Endothelial cell of umbilical vein (primary cell): ENCODE results near the gene LHPP. TPM values are rescaled to one million over a fixed set of nuclear protein-coding genes. Genes with fewer than 3 reads are reported as not detected.

Source experiments
- BruUV-seq: library from RNA; stranded (reverse); fragments of 400-500 nt; replicated peaks from 2 replicates; lab custom pipeline; 2021; lab: Mats Ljungman, UMichigan
- CTCF ChIA-PET: fragments of 300-600, 350-600 bp; sonication (Branson Sonifier 250); formaldehyde crosslinking; loops from one replicate; lab custom pipeline; 2021; ENCODE audit warnings: antibody characterized with exemption, inconsistent platforms; lab: Charles Lee
- POLR2A ChIA-PET: fragments of 300-600, 350-600 bp; sonication (Branson Sonifier 250); formaldehyde crosslinking; loops from one replicate; lab custom pipeline; 2021; ENCODE audit warnings: antibody characterized with exemption, inconsistent platforms; lab: Charles Lee
- DNase-seq: peaks from one replicate; pipeline ENCODE4 v3.0.0-alpha.2; 2011; ENCODE audit warnings: low read depth, low spot score
- FAIRE-seq: peaks from 2 replicates; lab custom pipeline; 2011; peaks lifted over from hg19 to GRCh38; lab: Jason Lieb, UNC
- H2AFZ ChIP-seq: 2 replicates; pipeline ENCODE4 v1.6.0; 2012; ENCODE audit warnings: low read depth, low read length, control low read depth, inconsistent platforms
- H3K27ac ChIP-seq: 2 replicates; pipeline ENCODE4 v1.5.1; 2011; ENCODE audit warnings: low read depth, mild to moderate bottlenecking, control low read depth, low read length, moderate library complexity; ENCODE audit not compliant: insufficient read depth
- H3K27me3 ChIP-seq, 2 experiments: 2 replicates each; pipeline versions ENCODE4 v1.6.0 to v1.6.1; 2011; ENCODE audit warnings: low read length in 2 of 2, mixed read lengths in 1 of 2; ENCODE audit not compliant: control insufficient read depth in 2 of 2, insufficient read depth in 2 of 2
- H3K36me3 ChIP-seq, 2 experiments: 2 replicates in 1 of 2; 3 replicates in 1 of 2; pipeline ENCODE4 v1.5.1; 2011; ENCODE audit warnings: low read length in 2 of 2, mild to moderate bottlenecking in 1 of 2, moderate library complexity in 1 of 2; ENCODE audit not compliant: control insufficient read depth in 2 of 2, insufficient read depth in 2 of 2; ENCODE audit errors: extremely low read depth in 1 of 2
- H3K4me1 ChIP-seq: 3 replicates; pipeline ENCODE4 v1.5.1; 2011; ENCODE audit warnings: mild to moderate bottlenecking, low read length; ENCODE audit not compliant: control insufficient read depth, insufficient read depth; ENCODE audit errors: extremely low read depth
- H3K4me2 ChIP-seq: 2 replicates; pipeline ENCODE4 v1.6.1; 2011; ENCODE audit warnings: low read length, control low read depth, mixed read lengths; ENCODE audit not compliant: insufficient read depth
- H3K4me3 ChIP-seq, 3 experiments: fragments of 200-600 bp in 1 of 3; sonication (generic), shearing (Covaris generic) in 1 of 3; replicated peaks in 1 of 3; 2 replicates each; pipeline ENCODE4 v1.5.1; 2011 to 2016; ENCODE audit warnings: control low read depth in 3 of 3, low read length in 3 of 3, mild to moderate bottlenecking in 2 of 3, inconsistent platforms in 1 of 3, low read depth in 1 of 3, moderate library complexity in 1 of 3; ENCODE audit not compliant: insufficient read depth in 1 of 3
- H3K79me2 ChIP-seq: 2 replicates; pipeline ENCODE4 v1.6.0; 2012; ENCODE audit warnings: low read length, inconsistent platforms; ENCODE audit not compliant: control insufficient read depth, insufficient read depth
- H3K9ac ChIP-seq: replicated peaks from 2 replicates; pipeline ENCODE3; 2011; ENCODE audit warnings: low read length, control low read depth; ENCODE audit not compliant: insufficient read depth; ENCODE audit errors: extremely low read depth
- H3K9me1 ChIP-seq: replicated peaks from 3 replicates; pipeline ENCODE4 v1.6.0; 2011; ENCODE audit warnings: mild to moderate bottlenecking, low read length; ENCODE audit not compliant: control insufficient read depth, insufficient read depth; ENCODE audit errors: extremely low read depth
- H3K9me3 ChIP-seq: replicated peaks from 2 replicates; pipeline ENCODE4 v1.5.1; 2012; ENCODE audit warnings: low read length, inconsistent platforms; ENCODE audit not compliant: control insufficient read depth, insufficient read depth
- H4K20me1 ChIP-seq: replicated peaks from 2 replicates; pipeline ENCODE3; 2011; ENCODE audit warnings: mild to moderate bottlenecking, low read length; ENCODE audit not compliant: control insufficient read depth, insufficient read depth; ENCODE audit errors: extremely low read depth
- CTCF ChIP-seq, 2 donors: IDR thresholded peaks; 1 replicate in 1 of 2; 2 replicates in 1 of 2; pipeline ENCODE4 v1.5.1; 2011; ENCODE audit warnings: low read length in 2 of 2, mild to moderate bottlenecking in 2 of 2, moderate library complexity in 2 of 2, control low read depth in 1 of 2, inconsistent platforms in 1 of 2, low read depth in 1 of 2; ENCODE audit not compliant: insufficient read depth in 1 of 2; ENCODE audit errors: extremely low read depth in 1 of 2
- EZH2 ChIP-seq: IDR thresholded peaks from 2 replicates; pipeline ENCODE4 v1.6.1; 2012; ENCODE audit warnings: borderline replicate concordance, low read depth, mild to moderate bottlenecking, moderate library complexity, low read length, inconsistent platforms; ENCODE audit not compliant: severe bottlenecking
- FOS ChIP-seq: IDR thresholded peaks from 2 replicates; pipeline ENCODE4 v1.6.1; 2011; ENCODE audit warnings: mild to moderate bottlenecking, low read length, moderate library complexity, borderline replicate concordance; ENCODE audit not compliant: insufficient read depth
- GATA2 ChIP-seq: IDR thresholded peaks from 2 replicates; pipeline ENCODE4 v1.7.0; 2011; ENCODE audit warnings: low read depth, mild to moderate bottlenecking, moderate library complexity, mixed read lengths, low read length; ENCODE audit not compliant: insufficient read length, insufficient read depth
- JUN ChIP-seq: IDR thresholded peaks from 2 replicates; pipeline ENCODE4 v1.6.1; 2011; ENCODE audit warnings: borderline replicate concordance, low read depth; ENCODE audit not compliant: insufficient read length, insufficient read depth
- MYC ChIP-seq: IDR thresholded peaks from one replicate; pipeline ENCODE4 v1.6.1; 2011; ENCODE audit warnings: mild to moderate bottlenecking, low read depth, low read length
- POLR2A ChIP-seq: IDR thresholded peaks from 2 replicates; pipeline ENCODE4 v1.6.1; 2012; ENCODE audit warnings: low read depth, mild to moderate bottlenecking, control low read depth, low read length
- POLR2AphosphoS5 ChIP-seq: IDR thresholded peaks from 2 replicates; pipeline ENCODE4 v1.6.1; 2012; ENCODE audit warnings: low read depth, mild to moderate bottlenecking, control low read depth, low read length, moderate library complexity; ENCODE audit not compliant: insufficient read depth
- dilution Hi-C: fragments of 300-500 bp; cut with MboI; formaldehyde crosslinking; loops from one replicate; pipeline ENCODE4 v1.15.0; 2019; ENCODE audit warnings: low sequenced_read_pairs; ENCODE audit not compliant: extremely low pct_ligation_motif_present
- intact Hi-C: fragments of 100-400 bp; cut with micrococcal nuclease; formaldehyde crosslinking; loops from one replicate; pipeline ENCODE4 v1.10.0; 2022
- polyA plus RNA-seq, 4 experiments: library from polyadenylated mRNA; depleted of rRNA in 3 of 4; stranded (reverse) in 3 of 4; unstranded in 1 of 4; fragments of >200 nt; gene quantifications; 2 replicates each; pipeline versions ENCODE4 v1.2.1 to v1.2.3, GENCODE V29; 2011 to 2012; ENCODE audit warnings: missing spikeins in 1 of 4
- total RNA-seq: library from RNA; stranded (reverse); gene quantifications from 2 replicates; pipeline ENCODE4 v1.2.3, GENCODE V29; 2021
- TF ChIP-seq, protein P1 (sequence below): IDR thresholded peaks from 2 replicates; pipeline ENCODE4 v1.6.1; 2011; ENCODE audit not compliant: insufficient read depth, insufficient read length

The LHPP gene
- total and polyA plus RNA-seq, 2 donors (not counting 3 experiments of a cell fraction or from before 2014, with no cell fraction given) = 5.8 to 11.2 TPM

DNA sequence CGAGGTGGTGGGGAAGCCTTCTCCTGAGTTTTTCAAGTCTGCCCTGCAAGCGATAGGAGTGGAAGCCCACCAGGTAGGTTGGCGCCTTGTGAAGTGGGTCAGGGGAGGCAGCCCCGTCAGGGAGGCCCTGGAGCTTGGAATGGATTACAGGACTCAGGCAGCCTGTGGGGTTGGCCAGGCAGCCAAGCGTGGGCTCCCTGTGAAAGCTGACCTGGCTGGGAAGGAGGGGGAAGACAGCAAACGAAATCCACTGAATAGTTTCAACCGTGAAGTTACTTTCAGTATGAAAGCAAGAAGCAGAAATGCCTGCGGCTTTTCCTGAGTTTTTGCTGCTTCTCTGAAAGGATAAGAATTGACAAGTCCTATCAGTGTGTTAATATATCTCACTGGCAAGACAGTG, 36.4 kb downstream of the LHPP start:
- Histone ChIP-seq H3K4me2 (no peak overlapping the region), H3K9me3 (no peaks in the 10 kb centered on the region), H3K27ac (no peak overlapping the region), H3K36me3 (no peaks in the 10 kb centered on the region), H2AFZ (no peak overlapping the region), H3K4me1 (no peaks in the 10 kb centered on the region), H3K9me1 (no peaks in the 10 kb centered on the region), H3K27me3 (no peaks in the 10 kb centered on the region), H3K9ac (no peak overlapping the region), H3K4me3 (no peak overlapping the region), H4K20me1 (no peaks in the 10 kb centered on the region), H3K79me2 (no peaks in the 10 kb centered on the region)
- DNase-seq (no peak), FAIRE-seq (no peak)
- dilution Hi-C loops = no loop called here
- ChIA-PET CTCF (no interaction called here), POLR2A (no interaction called here)
- intact Hi-C loops = no loop called here
- no TSS peak for BruUV-seq
- TF ChIP-seq GATA2 (no peak), FOS (no peak), EZH2 (no peak), JUN (no peak), POLR2AphosphoS5 (no peak), MYC (no peak)
- TF ChIP-seq, protein P1, sequence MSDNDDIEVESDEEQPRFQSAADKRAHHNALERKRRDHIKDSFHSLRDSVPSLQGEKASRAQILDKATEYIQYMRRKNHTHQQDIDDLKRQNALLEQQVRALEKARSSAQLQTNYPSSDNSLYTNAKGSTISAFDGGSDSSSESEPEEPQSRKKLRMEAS = no peak

GRCh38 chr10:124500757-124501156, 39.1 kb downstream of the LHPP start:
- TF ChIP-seq POLR2A = no peak
- no peak for TF ChIP-seq GATA2
- no peak for TF ChIP-seq JUN
- no peak for TF ChIP-seq FOS
- no peak for TF ChIP-seq MYC
- TF ChIP-seq, protein P1 = no peak
- TF ChIP-seq POLR2AphosphoS5 = no peak
- TF ChIP-seq EZH2 = no peak
- TF ChIP-seq CTCF (IDR thresholded peaks at IDR 0.05; ENCODE audit: extremely low read depth in 1 of 2, insufficient read depth in 1 of 2, low read depth in 1 of 2, low read length in 2 of 2) = no peak
- Histone ChIP-seq H3K9me1 (no peaks in the 10 kb centered on the region), H3K27me3 (no peaks in the 10 kb centered on the region), H3K9ac (no peak overlapping the region), H4K20me1 (no peaks in the 10 kb centered on the region), H3K27ac (no peak overlapping the region), H3K36me3 (no peaks in the 10 kb centered on the region), H3K79me2 (no peaks in the 10 kb centered on the region), H3K9me3 (no peaks in the 10 kb centered on the region), H3K4me1 (no peaks in the 10 kb centered on the region), H2AFZ (no peak overlapping the region), H3K4me3 (no peak overlapping the region), H3K4me2 (no peak overlapping the region)
- FAIRE-seq = no peak
- CTCF ChIA-PET = no interaction called here
- DNase-seq = no peak
- no TSS peak for BruUV-seq
- intact Hi-C loops = no loop called here
- dilution Hi-C loops = no loop called here
- POLR2A ChIA-PET = no interaction called here
